HG02973 (cell line): ENCODE measurements around the gene PNPLA7.

ENCODE experiments used
- ATAC-seq: cut with Tn5 transposase; IDR thresholded peaks from one replicate; pipeline ENCODE4 v1.9.1; 2021; ENCODE audit warnings: moderate library complexity; ENCODE audit not compliant: unreplicated experiment

The PNPLA7 gene

DNA sequence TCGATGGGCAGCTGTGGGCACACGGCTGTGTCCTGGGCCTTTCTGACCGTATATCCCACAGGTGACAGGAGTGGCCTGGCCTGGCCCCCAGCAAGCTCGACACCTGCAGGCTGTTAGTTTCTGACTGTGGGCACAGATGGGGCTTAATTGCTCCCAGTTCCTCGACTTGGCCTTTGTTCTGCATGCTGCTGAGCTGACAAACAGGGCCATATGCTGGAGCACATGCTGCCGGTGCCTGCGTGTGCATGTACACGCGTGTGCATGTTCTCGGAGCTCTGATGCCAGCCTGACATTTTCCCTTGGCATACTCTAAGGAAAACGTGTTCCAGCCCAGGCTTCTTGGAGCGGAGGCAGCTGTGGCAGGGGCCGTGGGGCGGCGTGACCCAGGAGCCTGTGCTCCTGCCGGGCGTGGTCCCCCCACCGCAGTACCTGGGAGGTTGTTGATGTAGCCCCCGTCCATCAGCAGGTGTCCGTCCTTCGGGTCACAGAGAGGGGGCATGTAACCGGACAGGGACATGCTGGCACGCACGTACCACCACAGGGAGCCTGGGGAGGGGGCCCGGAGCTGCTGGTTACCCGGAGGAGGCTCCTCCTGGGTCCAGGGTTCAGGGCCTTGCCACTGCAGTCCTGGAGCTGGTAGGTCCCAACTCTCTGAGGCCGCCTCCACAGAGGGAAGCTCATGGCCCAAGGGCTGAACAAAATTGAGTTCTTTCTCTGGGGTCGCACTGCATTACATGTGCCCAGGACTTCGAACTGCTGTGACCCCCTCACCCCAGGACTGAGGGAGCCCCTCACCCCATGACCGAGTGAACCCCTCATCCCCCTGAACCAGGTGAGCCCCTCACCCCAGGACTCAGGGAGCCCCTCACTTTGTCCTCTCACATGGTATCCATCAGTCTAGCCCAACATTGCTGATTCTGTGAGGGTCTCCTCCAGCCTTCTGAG, 86.9 kb downstream of the PNPLA7 start:
- no peak for ATAC-seq

DNA sequence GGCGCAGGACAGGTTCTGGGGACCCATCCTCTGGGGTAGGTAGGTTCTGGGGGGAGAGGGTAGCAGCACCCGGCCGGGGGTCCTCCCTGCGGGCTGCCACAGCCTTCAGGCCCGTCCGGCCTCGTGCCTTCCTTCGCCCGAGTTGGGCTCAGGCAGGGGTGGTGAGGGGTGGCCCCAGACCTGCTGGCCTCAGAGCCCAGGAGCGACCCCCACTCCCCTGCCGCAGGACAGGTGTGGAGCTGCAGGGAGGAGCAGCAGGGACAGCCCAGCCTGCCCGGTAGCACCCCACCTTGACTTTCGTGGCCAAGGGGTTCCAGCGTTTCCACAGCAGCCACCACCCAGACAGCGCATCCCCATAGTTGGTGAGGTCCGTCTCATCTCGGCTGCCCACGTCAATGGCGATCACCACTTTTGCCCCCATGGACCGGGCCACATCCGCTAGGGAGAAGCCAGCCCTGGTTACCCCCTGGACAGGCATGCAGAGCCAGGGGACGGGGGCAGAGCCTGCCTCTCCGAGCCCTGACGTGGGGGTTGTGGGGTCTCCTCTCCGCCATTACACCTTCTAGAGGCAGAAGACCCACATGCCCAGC, 87.7 kb downstream of the PNPLA7 start:
- ATAC-seq = no peak

DNA sequence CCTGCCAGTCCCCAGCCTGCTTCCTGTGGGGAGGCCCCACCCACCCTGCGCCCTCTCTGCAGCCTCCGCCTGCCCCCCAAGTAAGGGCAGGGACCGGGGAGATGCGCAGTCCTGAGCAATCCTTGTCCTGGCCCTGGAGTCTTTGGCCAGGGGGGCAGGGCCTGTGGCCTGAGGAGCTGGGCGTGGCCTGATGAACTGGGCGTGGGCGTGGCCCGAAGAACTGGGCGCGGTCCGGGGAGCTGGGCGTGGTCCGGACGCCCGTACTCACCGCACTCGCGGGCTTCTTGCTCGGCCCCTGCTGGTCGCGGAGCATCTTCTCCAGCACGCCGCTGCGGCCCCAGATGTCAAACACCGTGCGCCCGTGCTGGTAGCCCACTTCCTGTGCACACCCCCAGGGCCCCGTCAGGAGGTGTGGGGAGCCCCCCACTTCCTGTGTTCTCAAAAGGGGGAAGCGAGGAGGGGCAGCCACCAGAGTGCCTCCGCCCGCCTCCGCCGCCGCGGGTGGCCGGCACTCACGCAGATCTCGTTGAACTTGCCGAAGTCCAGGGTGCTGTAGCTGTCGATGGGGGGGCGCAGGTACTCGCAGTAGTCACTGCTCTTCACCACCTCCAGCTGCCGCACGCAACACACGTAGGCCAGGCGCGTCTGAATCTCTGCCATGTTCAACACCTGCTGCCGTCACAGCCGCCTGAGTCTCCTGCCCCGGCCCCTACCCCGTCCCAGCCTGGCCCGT, 88.4 kb downstream of the PNPLA7 start:
- peak; percentile 49 for ATAC-seq

DNA sequence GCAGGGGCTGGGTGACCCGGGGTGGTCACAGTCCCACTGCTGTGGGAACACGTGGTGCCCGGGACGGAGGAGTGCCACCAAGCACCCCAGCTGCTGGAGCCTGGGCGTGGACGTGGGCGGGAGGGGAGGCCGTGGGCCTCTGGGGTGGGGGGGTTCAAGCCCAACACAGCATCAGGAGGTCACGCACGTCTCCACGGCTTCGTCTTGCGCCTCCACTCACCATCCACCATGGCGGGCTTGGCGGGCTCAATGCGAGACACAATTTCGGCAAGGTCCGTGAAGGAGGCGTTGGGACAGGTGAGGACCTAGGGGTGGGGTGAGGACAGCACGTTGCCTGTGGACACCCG, 88.9 kb downstream of the PNPLA7 start:
- no peak for ATAC-seq

DNA sequence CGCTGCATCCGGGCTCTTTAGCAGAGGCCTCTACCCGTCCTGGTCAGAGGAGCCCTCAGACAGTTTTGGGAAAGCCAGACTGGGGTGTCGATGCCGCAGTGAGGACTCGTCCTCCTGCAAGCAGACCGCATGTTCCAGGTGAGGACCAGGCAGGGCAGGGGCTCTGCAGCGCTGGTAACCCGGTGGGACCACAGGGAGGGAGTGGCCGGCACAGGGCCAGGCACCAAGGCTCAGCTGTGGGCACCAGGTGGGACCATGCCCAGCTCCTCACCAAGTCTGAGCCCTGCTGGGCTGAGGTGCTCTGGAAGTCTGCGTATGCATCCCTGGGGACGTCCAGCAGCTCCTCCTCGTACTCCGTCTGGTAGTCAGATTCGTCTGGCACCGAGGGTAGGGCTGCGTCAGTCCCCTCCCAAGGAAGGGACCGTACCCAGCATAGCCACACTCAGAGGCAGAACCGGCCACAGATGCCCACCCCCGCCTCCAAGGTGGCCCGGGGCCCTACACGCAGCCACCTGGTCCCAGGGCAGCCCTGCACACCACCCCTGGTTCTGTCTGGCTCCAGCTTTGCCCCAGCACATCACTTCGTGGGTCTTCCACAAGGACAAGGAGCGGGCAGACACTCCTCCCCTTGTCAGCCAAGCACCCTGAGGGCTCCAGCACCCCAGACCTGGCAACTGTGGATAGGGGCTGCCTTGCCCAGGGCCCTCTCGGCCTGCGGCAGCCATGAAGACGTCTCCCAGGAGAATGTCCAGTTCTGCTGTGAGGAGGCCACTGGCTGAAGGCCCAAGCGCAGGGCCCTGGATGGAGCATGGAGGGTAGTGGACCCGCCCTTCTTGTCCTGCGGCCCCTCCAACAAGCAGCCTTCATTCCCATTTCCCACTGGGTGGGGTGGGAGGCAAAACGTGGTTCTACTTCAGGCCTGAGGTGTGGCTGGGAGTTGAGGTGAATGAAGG, 89.6 kb downstream of the PNPLA7 start:
- no peak for ATAC-seq

DNA sequence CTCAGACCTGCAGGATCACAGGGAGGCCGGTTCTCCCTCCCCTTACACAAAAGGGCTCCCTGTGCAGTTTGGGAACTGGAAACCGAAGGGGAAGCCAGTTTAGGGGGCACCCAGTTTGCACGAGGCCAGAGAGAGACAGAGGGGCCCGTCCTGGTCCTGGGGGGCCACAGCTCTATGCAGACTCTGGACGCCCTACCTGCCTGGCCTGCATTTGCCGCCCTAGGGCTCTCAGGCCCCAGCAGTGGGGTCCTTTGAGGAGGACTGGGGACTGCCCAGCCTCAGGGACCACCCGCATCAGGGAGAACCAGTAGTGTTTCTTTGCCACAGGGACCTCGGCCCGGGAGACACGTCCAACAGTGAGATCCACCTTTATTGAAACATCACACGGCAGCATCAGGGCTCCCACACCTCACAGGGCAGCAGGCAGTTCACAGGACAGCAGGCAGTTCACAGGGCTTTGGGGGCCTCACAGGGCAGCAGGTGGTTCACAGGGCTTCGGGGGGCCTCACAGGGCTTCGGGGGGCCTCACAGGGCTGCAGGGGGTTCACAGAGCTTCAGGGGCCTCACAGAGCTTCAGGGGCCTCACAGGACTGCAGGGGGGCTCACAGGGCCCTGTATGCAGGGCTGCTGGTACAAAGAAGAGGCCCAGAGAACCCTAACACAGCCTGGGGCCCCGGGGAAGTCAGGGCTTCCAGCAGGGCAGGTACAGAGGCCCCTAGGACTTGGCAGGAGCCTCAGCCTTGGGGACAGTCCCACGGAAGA, 90.4 kb downstream of the PNPLA7 start:
- ATAC-seq = no peak

DNA sequence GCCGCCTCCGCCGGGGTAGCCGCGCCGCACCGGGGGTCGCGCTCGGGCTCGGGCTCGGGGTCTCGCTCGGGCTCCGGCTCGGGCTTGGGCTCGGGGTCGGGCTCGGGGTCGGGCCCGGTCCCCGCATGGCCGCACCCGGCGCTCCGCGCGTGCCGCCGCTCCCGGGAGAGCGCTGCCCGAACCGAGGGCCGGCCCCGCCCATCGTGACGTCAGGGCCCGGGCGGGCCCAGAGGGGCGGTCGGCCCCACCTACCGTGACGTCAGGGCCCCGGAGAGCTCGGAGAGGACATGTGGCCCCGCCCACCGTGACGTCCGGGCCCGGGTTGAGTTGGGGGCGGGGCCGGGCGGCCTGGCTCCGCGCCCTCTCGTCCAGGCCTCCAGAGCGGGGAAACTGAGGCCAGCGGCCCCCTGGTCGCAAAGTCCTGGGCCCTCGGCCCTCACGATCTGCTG, 91.0 kb downstream of the PNPLA7 start, which contains the start of gene NSMF:
TSS of gene NSMF (minus strand) at position 183 of the 449 bp plus-strand sequence. CDS start 232 bp downstream, outside the sequence.
- ATAC-seq = peak; percentile 51

DNA sequence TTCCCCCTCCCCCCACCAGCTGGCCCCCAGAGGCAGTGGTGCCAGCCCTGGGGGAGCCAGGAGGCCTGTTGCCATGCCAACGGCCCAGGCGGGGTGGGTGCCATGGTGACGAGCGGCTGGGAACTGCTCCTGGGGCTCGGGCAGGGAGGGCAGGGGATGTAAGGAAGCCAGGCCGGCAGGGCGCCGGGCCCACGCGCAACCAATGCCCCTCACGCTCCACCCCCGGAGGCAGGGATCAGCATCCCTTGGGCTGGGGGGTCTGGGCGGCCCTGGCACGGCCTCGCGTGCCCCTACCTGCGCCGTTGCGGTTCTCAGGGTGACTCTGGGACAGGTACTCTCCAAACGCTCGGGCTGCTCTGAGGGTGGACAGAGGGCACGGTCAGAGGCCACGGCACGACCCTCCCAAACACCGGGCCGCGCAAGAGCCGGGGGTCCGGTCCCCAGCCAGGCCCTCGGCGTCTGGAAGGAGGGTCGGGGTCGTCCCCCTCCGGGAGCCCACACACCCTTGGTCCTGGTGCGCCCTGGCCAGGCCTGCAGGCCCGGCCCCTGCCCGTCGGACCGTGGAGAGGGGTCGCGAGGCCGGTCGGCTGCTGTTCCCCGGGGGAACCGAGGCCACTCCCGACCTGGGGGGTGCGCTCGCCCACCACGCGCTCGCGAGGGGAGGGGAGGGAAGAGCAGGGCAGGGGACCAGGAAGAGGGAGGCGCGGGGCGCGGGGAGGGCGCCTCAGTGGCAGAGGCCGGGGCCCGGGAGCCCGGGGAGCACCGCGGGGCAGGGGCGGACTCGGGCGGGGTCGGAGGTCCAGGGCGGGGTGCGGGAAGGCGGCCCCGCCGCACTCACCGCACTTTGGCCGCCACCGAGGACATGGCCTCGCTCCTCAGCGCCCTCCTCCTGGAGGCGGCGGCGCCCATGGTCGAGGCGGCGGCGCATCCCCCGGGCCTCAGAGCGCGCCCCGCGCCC, 91.7 kb downstream of the PNPLA7 start:
- ATAC-seq = peak; percentile 6

DNA sequence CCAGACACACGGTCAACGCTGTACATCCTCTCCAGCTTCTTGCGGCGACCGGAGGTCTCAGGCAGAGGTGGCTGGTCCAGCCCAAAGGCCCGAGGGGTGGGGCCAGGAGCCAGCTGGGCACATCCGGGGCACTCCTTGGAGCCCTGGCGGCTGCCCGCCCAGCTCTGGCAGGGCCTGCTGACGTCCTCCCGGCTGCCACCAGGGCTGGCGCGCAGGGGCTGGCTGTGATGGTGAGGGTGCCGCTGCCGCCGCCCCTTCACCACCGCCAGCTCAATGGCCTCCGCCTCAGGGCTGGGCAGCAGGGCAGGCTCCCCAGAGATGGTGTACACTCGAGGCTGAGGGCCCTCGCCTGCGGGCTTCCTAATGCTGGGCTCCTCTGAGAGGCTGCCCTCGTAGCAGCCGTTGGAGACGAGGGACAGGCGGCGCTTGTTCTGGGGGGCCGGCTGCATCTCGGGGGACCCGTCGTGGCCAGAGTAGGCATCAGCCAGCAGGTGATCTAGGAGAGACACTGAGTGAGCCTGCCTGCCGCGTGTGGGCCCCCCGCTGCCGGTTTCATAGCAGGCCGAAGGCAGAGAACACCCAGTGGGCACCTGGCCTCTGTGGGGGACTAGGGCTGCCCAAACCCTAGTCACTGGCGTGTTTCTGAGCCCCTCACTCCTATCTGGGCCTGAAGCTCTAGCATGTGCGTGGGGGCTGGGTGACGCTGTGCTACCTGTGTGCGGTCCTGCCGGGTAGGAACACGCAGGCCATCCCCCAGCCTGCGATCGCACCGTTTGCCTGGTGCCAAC, 92.6 kb downstream of the PNPLA7 start:
- ATAC-seq = no peak

DNA sequence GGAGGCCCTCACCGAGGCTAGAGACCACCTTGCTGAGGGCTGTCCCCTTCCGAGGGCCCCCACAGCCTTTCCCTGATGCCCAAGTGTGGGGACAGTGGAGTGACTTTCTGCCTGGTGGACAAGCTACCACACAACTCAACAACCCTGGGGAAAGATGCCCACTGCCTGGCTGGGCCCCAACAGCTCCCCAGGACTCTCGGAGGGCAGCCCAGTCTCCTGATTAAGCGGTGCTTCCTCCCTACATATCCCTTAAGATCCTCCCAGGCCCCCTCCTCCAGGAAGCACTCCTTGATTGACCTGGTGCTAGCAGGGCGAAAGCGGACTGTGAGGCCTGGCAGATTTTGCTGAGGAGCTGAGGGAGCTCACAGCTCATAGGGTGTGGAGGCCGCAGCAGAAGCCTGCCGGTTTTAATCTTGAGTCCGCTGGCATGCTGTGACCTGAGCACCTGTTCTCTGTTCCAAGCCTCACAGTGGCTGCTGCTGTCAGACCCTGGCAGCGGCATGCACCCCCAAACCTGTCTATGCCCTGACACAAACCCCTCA, 93.3 kb downstream of the PNPLA7 start:
- no peak for ATAC-seq

DNA sequence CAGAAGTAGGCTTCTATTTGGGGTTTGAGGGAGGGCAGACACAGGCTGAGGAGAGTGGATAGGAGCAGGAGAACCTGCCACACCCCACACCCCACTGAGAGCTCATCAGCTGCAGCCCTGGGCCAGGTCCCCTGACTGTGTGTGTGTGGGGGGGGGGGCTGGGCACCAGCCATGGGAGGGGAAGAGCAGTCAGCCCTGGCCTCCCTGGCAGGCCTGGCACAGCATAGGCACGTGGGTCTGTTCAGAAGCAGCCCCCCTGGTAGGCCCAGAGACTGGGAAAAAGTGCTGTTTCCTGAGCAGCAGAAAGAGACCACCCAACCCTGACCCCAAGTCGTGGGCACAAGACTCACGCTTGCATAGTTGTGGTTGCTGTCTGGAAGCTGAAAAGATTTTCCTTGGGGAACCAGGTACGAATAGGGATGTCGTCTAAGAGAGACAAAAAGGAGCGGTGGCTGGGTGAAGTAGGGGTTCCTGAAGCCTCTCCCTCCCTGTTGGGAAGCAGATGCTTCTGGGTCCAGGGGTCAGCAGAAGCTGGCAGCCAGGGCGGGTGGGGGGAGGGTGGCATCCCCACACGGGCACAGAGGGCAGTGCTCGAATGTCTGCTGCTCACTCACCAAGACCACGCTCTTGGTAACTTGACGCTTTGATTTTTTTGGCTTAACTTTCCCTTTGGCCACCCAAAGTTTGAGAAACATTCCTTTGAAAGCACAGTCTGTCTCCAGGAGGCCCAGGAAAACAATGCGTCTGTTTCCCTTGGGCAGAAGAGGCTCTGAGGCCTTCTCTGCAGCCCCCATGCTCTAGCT, 93.9 kb downstream of the PNPLA7 start:
- ATAC-seq = no peak

DNA sequence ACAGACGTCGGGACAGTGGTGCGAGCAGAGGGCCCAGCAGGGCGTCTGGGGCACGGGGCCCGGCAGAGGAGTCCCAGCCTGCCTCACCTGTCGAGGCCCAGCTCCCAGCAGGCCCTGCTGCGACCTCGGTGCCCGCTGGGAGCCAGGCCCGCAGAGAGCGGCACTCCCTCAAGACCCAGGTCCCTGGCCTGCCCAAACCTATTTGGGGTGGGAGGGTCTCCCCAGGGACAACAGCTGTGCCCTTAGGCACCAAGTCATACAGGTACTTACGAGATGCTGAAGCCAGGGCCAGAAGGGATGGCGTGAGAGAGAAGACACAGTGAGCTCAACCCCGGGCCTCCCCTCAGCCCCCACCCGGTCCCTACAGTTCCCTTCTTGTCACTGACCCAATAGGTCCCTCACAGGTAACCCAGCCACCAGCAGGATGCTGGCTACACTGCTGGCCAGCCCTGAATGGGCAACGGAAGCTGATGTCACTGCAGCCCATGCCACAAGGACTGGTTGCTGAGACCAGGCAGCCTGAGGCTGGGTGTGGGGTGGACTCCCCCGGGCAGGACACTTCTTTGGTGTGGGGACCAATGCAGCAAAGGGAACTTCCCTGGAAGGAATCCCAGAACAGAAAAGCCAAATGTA, 94.7 kb downstream of the PNPLA7 start:
- no peak for ATAC-seq

DNA sequence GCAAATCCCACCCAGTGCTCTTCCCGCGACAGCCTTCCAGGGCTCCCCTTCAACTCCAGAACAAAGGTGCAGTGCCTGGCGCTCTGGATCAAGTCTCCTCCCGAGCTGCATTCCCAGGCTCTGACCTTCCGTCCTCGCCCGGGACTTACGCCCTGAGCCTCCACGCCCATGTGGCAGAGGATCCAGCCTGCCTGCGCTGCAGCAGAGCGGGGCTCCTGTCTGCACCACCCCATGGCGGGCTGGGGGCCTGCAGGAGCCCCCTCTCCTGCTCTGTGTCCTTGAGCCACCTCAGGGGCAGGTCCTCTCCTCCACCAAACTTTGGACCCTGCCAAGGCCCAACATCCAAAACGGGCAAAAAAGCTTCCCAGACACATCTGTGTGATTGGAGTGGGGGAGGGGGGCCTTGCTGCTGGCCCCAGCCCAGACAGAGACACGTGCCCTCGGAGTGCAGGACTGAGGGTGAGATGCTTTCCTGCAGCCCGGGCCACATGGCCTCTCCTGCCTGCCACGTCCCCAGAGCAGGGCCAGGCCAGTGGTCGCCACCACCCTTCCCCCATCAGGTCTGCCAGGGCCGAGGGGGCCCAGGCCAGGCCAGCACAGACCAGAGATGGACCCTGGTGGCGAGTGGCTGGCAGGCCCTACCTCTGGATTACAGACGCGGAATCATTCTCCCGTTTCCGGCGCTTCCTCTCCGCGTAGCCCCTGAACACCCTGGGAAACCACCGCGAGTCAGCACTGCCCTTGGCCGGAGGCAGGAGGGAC, 95.4 kb downstream of the PNPLA7 start:
- no peak for ATAC-seq

DNA sequence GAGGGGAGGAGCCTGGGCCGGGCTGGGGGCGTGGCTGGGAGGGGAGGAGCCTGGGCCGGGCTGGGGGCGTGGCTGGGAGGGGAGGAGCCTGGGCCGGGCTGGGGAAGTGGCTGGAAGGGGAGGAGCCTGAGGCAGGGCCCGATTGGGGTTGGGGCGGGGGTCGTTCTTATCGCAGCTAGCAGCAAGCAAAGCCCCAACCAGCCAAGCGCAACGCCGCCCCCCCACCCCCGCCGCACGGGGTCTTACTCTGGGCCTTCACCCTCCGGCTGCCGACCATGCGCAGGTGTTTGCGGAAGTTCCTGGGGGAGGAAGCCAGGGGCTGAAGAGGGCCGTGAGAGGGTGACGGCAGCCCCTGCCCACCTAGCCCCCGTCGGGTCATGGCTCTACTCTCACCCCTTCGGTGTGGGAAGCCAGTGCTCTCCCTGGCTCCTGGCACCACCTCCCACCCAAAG, 96.0 kb downstream of the PNPLA7 start:
- no peak for ATAC-seq

DNA sequence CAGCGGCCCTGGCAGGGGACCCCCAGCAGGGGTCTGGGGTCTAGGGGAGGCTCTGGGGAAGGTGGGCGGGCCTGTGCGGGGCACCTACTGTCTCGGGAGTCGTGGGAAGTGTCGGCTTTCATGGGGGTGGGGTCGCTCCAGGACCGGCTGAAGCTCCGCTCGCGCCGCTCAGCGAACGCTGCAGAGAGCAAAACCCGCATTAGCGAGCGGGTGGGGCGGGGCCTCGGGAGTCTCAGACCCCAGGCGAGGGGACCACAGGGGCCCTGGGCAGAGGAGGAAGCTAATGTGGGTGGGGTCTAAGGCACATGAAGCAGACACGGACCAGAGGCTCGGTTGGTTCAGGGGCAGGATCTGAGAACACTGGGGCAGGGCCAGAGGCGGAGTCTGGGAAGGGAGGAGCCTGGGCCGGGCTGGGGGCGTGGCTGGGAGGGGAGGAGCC, 96.5 kb downstream of the PNPLA7 start:
- ATAC-seq = peak; percentile 49
